ENCODE results near the gene SLC34A3.

The SLC34A3 gene

GRCh38 chr9:137212520-137212919, 18.2 kb upstream of the SLC34A3 start:
- H3K4me3 ChIP-seq (replicated peaks; ENCODE audit: low read depth, low read length), result no peak overlapping the region
- DNase-seq (ENCODE audit: low read depth), result no peak
- TF ChIP-seq, protein P1, sequence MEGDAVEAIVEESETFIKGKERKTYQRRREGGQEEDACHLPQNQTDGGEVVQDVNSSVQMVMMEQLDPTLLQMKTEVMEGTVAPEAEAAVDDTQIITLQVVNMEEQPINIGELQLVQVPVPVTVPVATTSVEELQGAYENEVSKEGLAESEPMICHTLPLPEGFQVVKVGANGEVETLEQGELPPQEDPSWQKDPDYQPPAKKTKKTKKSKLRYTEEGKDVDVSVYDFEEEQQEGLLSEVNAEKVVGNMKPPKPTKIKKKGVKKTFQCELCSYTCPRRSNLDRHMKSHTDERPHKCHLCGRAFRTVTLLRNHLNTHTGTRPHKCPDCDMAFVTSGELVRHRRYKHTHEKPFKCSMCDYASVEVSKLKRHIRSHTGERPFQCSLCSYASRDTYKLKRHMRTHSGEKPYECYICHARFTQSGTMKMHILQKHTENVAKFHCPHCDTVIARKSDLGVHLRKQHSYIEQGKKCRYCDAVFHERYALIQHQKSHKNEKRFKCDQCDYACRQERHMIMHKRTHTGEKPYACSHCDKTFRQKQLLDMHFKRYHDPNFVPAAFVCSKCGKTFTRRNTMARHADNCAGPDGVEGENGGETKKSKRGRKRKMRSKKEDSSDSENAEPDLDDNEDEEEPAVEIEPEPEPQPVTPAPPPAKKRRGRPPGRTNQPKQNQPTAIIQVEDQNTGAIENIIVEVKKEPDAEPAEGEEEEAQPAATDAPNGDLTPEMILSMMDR (IDR thresholded peaks at IDR 0.05; ENCODE audit: low read length, missing control alignments), result no peak

DNA sequence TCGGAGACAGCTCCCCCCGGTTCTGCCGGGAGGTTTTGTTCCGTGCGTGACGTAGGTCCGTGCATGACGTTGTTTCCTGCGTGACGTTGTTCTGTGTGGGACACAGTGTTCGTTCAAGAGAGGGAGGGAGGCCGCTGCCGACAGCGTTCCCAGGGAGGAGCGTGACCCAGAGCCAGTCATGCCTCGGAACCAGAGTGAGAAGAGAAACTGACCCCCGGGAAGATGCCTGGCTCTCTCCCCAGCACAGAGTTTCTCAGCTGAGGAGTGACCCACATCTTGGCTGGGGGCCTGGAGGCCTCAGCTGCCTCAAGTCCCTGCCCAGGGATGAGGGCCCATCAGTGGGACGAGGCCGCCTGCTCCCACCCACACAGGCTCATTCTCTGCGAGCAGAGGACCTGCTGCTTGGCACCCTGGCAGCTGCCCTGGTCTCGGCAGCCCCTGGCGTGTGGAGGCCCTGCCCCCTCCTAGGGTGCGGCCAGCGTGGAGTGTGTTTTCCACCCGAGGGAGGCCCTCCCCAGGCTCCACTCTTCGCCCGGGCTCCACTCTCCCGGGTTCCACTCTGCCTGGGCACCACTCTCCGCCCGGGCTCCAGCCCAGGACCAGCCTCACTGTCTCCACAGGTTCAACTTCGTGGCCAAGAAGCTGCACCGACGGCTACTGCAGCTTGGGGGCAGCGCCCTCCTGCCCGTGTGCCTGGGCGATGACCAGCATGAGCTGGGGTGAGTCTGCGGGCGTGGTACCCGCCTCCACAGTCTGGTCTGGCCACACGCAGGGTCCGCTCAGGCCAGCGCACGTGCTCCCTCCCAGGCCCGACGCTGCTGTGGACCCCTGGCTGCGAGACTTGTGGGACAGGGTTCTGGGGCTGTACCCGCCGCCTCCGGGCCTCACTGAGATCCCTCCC, 17.3 kb upstream of the SLC34A3 start:
- DNase-seq (ENCODE audit: low read depth), result no peak
- TF ChIP-seq, protein P1 (IDR thresholded peaks at IDR 0.05; ENCODE audit: low read length, missing control alignments), result peak; percentile 10
- H3K4me3 ChIP-seq (replicated peaks; ENCODE audit: low read depth, low read length), result no peak overlapping the region

DNA sequence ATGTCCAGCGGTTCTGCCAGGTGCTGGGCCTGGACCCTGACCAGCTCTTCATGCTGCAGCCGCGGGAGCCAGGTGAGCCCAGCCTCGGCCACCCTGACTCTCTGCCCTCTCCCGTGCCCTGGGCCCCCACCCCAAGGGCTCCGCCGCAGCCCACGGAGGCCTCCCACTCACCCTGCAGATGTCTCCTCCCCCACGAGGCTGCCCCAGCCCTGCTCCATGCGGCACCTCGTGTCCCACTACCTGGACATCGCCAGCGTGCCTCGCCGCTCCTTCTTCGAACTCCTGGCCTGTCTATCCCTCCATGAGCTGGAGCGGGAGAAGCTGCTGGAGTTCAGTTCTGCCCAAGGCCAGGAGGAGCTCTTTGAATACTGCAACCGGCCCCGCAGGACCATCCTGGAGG, 16.1 kb upstream of the SLC34A3 start:
- no peak overlapping the region for H3K4me3 ChIP-seq (replicated peaks; ENCODE audit: low read depth, low read length)
- no peak for DNase-seq (ENCODE audit: low read depth)
- TF ChIP-seq, protein P1 (IDR thresholded peaks at IDR 0.05; ENCODE audit: low read length, missing control alignments), result no peak

DNA sequence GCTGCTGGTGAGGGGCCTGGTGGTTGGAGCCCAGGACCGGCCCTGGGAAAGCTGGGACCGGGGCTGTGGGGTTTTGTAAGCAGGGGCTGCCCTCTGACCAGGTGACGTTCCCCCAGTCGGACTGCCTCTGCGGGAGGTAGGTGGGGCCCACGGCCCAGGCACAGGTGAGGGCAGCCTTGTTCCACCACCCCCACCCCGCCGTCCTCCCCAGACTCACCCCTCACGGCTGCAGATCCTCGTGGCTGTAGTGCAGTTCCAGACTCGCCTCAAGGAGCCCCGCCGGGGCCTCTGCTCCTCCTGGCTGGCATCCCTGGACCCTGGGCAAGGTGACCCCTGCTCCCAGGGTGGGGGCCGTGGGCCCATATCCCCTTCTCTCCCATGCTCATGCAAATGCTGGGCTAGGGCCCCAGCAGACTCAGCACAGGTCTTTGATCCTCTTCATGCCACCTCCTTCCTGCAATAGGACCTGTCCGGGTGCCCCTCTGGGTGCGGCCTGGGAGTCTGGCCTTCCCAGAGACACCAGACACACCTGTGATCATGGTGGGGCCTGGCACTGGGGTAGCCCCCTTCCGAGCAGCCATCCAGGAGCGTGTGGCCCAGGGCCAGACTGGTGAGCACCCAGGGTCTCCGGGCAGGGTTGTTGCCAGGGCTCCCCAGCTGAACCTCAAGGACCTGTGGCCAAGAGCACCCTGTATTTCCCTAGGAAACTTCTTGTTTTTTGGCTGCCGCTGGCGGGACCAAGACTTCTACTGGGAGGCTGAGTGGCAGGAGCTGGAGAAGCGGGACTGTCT, 15.3 kb upstream of the SLC34A3 start:
- H3K4me3 ChIP-seq (replicated peaks; ENCODE audit: low read depth, low read length), result no peak overlapping the region
- TF ChIP-seq, protein P1 (IDR thresholded peaks at IDR 0.05; ENCODE audit: low read length, missing control alignments), result no peak
- DNase-seq (ENCODE audit: low read depth), result no peak

DNA sequence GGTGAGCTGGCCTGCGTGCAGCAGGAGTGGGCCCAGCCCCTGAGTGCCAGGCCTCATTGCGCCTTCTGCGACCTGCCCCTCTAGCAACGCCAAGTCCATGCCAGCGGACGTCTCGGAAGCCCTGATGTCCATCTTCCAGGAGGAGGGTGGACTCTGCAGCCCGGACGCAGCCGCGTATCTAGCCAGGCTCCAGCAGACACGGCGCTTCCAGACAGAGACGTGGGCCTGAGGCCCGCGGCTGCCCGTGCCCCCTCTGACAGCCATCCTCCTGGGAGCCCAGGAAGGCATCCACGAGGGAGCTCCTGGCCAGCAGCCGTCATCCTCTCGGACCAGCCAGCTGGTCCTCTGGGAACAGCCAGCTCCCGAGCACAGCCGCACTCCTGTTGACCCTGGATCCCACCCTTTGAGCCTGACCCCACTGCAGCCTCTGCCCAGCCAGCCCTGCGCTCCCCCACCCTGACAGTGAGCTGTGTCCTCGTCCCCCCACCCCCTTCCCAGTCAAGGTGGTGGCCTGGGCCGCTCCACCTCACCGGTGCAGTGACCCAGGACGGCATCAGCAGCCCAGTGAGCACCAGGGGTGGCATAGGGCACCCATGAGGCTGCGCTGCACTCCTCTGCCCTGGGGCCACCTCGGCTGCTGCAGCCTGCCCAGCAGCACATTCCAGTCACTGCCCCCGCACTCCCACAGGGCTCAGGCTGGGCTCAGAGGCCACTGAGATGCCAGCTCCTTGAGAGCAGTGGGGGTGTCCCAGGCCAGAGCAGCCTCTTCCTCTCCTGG, 14.3 kb upstream of the SLC34A3 start:
- no peak overlapping the region for H3K4me3 ChIP-seq (replicated peaks; ENCODE audit: low read depth, low read length)
- DNase-seq (ENCODE audit: low read depth), result no peak
- TF ChIP-seq, protein P1 (IDR thresholded peaks at IDR 0.05; ENCODE audit: low read length, missing control alignments), result no peak

- no peak overlapping the region for H3K4me3 ChIP-seq (replicated peaks; ENCODE audit: low read depth, low read length)
- DNase-seq (ENCODE audit: low read depth), result no peak
- TF ChIP-seq, protein P1 (IDR thresholded peaks at IDR 0.05; ENCODE audit: low read length, missing control alignments), result no peak
Measured at GRCh38 chr9:137217276-137218211, 13.2 kb upstream of the SLC34A3 start.

Data from fibroblast of pulmonary artery (primary cell).